ENCODE measurements around the gene B3GAT1. TPM values are rescaled to one million over a fixed set of nuclear protein-coding genes. Genes with fewer than 3 reads are reported as not detected.

B3GAT1 gene
- total RNA-seq, 4 donors from 2014 or later = 0.22 to 0.33 TPM; not detected in 2

DNA sequence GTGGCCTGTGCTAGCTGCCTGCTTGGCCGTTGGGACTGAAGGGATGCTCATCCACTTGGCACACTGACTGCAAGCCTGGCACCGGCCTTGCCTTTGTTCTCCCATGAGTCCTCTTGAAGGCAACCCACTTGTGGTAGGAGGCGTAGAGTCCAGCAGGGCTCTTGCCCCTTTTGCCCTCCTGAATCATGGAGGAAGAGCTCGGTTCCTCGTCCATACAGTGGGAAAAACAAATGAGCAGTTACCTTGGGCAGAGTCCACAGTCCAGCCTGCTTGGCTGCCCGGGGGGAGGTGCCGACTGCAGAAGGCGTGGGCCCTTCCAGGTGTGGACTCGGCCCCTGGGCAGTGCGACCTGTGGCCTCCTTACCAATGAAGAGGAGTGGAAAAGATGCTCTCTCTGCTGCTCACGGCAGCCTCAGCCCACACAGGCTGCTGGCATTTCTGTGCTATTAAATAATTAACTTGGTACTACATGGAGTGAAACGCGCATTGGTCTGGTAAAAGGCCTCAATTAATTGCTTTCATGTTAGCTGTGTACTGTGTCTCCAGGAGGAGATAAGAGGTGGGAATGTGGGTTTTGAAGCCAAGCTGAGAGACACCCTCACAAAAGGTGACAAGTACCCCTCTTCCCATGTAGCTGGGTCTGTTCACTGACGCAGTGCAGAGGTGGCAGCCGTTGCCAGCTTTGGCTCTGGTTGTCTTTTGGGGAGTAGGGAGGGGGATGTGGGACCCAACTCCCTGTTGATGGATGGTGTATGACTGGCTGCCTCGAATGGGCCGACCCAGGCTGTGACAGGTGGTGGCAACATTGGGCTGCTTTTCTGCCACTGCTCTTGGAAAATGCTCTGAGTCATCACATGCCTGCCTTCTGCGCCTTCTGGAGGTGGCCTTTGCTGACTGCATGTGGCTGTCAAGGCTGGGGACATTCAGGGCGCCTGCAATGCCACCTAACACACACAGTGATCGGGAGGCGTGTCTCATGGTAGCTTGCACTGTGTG lies 26.8 kb upstream of the B3GAT1 start:
- TF ChIP-seq, protein P1, sequence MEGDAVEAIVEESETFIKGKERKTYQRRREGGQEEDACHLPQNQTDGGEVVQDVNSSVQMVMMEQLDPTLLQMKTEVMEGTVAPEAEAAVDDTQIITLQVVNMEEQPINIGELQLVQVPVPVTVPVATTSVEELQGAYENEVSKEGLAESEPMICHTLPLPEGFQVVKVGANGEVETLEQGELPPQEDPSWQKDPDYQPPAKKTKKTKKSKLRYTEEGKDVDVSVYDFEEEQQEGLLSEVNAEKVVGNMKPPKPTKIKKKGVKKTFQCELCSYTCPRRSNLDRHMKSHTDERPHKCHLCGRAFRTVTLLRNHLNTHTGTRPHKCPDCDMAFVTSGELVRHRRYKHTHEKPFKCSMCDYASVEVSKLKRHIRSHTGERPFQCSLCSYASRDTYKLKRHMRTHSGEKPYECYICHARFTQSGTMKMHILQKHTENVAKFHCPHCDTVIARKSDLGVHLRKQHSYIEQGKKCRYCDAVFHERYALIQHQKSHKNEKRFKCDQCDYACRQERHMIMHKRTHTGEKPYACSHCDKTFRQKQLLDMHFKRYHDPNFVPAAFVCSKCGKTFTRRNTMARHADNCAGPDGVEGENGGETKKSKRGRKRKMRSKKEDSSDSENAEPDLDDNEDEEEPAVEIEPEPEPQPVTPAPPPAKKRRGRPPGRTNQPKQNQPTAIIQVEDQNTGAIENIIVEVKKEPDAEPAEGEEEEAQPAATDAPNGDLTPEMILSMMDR (IDR thresholded peaks at IDR 0.05; ENCODE audit: low read depth) = no peak

DNA sequence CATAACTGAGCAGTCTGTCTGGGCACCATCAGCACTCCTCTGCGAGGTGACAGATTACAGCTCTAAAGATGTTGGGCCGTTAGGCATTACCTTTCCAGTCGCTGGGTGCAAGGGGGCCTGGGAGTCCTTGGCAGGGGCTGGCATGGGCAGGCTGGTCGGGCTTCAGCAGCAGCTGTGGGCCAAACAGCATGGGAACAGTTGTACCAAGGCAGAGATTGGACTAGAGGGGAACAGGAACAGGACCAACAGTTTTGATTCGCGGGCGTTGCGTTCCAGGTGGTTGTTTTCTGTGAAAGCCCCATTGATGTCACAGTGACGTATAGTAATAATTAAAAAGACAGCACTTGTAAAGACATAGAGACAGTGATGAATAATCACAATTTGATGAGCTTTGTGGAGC lies 25.8 kb upstream of the B3GAT1 start:
- TF ChIP-seq, protein P1 (IDR thresholded peaks at IDR 0.05; ENCODE audit: low read depth) = no peak

DNA sequence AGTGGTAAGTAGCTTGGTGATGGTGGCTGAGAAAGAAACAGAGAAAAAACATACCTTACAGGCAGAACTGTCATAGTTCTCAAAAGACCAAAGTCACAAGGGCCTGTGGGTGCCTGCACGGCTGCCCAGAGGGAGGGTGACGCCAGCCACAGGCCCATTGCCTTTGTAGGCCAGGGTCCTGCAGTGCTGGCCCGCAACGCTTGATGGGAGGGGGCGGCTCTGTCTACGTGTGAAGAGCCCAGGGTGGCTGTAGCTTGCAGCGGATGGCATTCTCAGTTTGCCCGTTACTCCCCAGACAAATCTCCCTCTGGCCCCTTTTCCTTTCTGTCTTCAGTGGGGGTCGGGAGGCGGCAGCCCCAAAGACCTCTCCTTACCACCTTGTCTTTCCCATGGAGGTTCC lies 24.7 kb upstream of the B3GAT1 start:
- TF ChIP-seq, protein P1 (IDR thresholded peaks at IDR 0.05; ENCODE audit: low read depth) = no peak

DNA sequence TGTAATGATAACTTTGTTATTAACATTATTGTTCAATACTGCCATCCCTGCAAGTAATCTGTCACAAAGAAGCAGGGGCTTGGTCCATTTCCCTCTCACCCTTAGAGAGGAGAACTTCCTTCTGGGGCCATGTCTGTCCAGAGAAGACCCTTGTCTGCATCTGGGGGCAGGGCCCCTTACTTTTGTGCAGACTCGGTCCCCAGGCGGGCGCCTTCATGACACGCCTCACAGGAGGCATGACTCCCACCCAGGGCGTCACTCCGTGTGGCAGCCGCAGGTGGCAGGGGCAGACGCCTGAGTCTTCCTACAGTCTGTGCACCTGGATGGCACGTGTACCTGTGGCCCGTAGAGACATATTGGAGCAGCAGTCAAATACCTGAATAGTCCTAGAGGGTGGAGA lies 21.8 kb upstream of the B3GAT1 start:
- TF ChIP-seq, protein P1 (IDR thresholded peaks at IDR 0.05; ENCODE audit: low read depth) = no peak

DNA sequence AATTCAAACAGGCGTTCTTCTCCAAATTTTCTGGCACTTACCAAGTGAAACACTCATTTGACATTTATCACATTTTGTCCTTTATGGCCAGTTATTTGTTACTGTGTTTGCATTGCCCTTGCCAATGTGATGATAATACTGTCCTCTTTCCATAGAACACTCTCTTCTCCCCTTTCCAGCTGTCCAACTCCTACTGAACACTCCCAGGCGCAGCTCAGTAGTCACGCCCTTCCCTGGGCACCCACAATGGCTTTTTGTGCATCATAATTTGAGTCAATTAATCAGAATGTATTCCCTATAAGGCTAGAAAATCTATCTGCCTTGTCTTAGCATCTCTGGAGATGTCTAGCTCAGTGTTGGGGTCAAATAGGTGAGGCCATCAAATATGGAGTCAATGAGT lies 21.2 kb upstream of the B3GAT1 start:
- TF ChIP-seq, protein P1 (IDR thresholded peaks at IDR 0.05; ENCODE audit: low read depth) = no peak

DNA sequence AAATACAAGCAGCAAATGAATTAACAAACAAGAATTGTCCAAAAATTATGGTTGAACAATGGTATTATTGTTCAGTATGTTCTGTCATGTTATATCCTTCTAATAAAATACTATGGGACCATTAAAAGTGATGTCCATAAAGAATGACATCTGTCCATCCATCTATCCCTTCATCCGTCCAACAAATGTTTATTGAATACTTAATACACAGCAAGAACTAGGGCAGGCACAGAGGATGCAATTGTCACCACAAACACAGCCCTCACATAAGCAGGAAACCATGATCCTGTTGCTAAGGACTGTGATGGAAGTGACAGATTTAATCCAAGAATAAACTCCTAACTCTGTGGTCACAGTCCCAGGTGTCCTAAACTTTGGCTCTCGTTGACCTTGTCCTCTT lies 20.7 kb upstream of the B3GAT1 start:
- TF ChIP-seq, protein P1 (IDR thresholded peaks at IDR 0.05; ENCODE audit: low read depth) = no peak

DNA sequence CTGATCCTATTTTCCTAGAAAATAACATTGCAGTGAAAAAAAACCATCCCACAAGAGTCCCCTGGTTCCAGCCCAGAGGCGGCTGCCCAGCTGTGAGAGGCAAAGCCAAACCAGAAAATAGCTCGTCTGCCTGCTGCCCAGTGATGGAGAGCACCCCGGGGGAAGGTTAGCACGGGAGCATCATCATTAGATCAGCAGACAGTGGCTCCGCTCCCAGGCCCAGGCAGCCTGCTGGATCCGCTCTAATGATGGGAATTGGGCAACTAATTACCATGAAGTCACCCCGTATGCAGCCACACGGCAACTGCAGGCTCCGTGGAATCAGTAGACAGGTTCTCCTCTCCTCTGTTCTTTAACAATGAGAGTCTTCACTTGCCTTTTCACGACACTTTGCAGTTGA lies 17.1 kb upstream of the B3GAT1 start:
- TF ChIP-seq, protein P1 (IDR thresholded peaks at IDR 0.05; ENCODE audit: low read depth) = no peak
